CD4-positive, alpha-beta T cell treated with Interleukin-6 for 4 hours (primary cell): ENCODE data around the gene SYNPO2L.
"Not testable (repeated sequence)": the region's sequence is repeated elsewhere in the genome, so short reads cannot be mapped to it uniquely, and the experiment has no call there.

Source experiments
- DNase-seq: peaks from one replicate; pipeline ENCODE4 v3.0.0-alpha.2; 2020; ENCODE audit warnings: mixed read lengths

The SYNPO2L gene

GRCh38 chr10:73648975-73649829 lies 6.6 kb downstream of the SYNPO2L start:
- no peak for DNase-seq

GRCh38 chr10:73647875-73648651 lies 7.8 kb downstream of the SYNPO2L start:
- no peak for DNase-seq

- peak; percentile 29 for DNase-seq
These were observed 8.5 kb downstream of the SYNPO2L start for GRCh38 chr10:73647211-73647874.

GRCh38 chr10:73646598-73647041 lies 9.2 kb downstream of the SYNPO2L start:
- no peak for DNase-seq

- no peak for DNase-seq
These were observed 10.6 kb downstream of the SYNPO2L start for GRCh38 chr10:73645251-73645650.

- no peak for DNase-seq
These were observed 11.1 kb downstream of the SYNPO2L start for GRCh38 chr10:73644767-73645166.

GRCh38 chr10:73644015-73644743 lies 11.7 kb downstream of the SYNPO2L start:
- peak; percentile 68 for DNase-seq

GRCh38 chr10:73643362-73643761 lies 12.5 kb downstream of the SYNPO2L start:
- DNase-seq, result no peak

GRCh38 chr10:73641328-73642060 lies 14.3 kb downstream of the SYNPO2L start, which contains the start of gene MYOZ1:
Gene MYOZ1 (minus strand): TSS chr10:73641474. CDS start chr10:73640017, 1,457 bp downstream.
- DNase-seq, result no peak

GRCh38 chr10:73639286-73639685 lies 16.5 kb downstream of the SYNPO2L start:
- DNase-seq, result no peak

GRCh38 chr10:73635781-73636180 lies 20.0 kb downstream of the SYNPO2L start:
- no peak for DNase-seq

GRCh38 chr10:73634421-73634820 lies 21.4 kb downstream of the SYNPO2L start:
- DNase-seq, result no peak

GRCh38 chr10:73629165-73629564 lies 26.7 kb downstream of the SYNPO2L start:
- no peak for DNase-seq

- no peak for DNase-seq
These were observed 27.4 kb downstream of the SYNPO2L start for GRCh38 chr10:73628405-73628804.

GRCh38 chr10:73627300-73627699 lies 28.5 kb downstream of the SYNPO2L start:
- no peak for DNase-seq

- DNase-seq, result peak; percentile 93
These were observed 29.7 kb downstream of the SYNPO2L start for GRCh38 chr10:73625884-73626752.

- peak; percentile 23 for DNase-seq
These were observed 30.6 kb downstream of the SYNPO2L start for GRCh38 chr10:73625004-73625883.

- no peak for DNase-seq
These were observed 32.8 kb downstream of the SYNPO2L start for GRCh38 chr10:73623056-73623455.

- DNase-seq, result not testable (repeated sequence)
These were observed 34.9 kb downstream of the SYNPO2L start for GRCh38 chr10:73620974-73621373.

- DNase-seq, result not testable (repeated sequence)
These were observed 38.7 kb downstream of the SYNPO2L start for GRCh38 chr10:73617143-73617542.
